Activated T-cell treated with anti-CD3 and anti-CD28 coated beads, Interleukin-2, amount 50 U/mL, for 4 hours (primary cell): ENCODE data around the gene NSD1. TPM values are rescaled to one million over a fixed set of nuclear protein-coding genes. Genes with fewer than 3 reads are reported as not detected.
"Not testable (repeated sequence)": the region's sequence is repeated elsewhere in the genome, so short reads cannot be mapped to it uniquely, and the experiment has no call there.

Experiments used
- ATAC-seq, 2 donors: fragments of 200-7000 bp; cut with Tn5 transposase; one replicate each; pipeline ENCODE4 v1.10.0; 2021
- DNase-seq: peaks from one replicate; pipeline ENCODE4 v3.0.0-alpha.2; 2020
- H3K27me3 Mint-ChIP-seq: one replicate; pipeline ENCODE4 v1.8.0; 2021; ENCODE audit warnings: low read depth, mixed read lengths
- H3K36me3 Mint-ChIP-seq: one replicate; pipeline ENCODE4 v1.8.0; 2022; ENCODE audit warnings: mixed read lengths; ENCODE audit not compliant: insufficient read depth
- H3K4me1 Mint-ChIP-seq: one replicate; pipeline ENCODE4 v1.8.0; 2021; ENCODE audit warnings: low read depth, mixed read lengths
- H3K4me3 Mint-ChIP-seq: one replicate; pipeline ENCODE4 v1.8.0; 2021; ENCODE audit warnings: mild to moderate bottlenecking, moderate library complexity, mixed read lengths
- H3K9me3 Mint-ChIP-seq: one replicate; pipeline ENCODE4 v1.8.0; 2021; ENCODE audit warnings: mixed read lengths
- total RNA-seq, 3 donors: library from RNA; stranded (reverse); gene quantifications; one replicate each; pipeline ENCODE4 v1.2.1, GENCODE V29; 2021

Gene NSD1
- total RNA-seq, 3 donors from 2014 or later, result 59.3 to 71.6 (median 67.6) TPM

GRCh38 chr5:177336603-177337494, 203.3 kb downstream of the NSD1 start:
- Mint-ChIP-seq H3K36me3 (peaks cover 48% of the 10 kb centered on the region), H3K27me3 (no peaks in the 10 kb centered on the region)

DNA sequence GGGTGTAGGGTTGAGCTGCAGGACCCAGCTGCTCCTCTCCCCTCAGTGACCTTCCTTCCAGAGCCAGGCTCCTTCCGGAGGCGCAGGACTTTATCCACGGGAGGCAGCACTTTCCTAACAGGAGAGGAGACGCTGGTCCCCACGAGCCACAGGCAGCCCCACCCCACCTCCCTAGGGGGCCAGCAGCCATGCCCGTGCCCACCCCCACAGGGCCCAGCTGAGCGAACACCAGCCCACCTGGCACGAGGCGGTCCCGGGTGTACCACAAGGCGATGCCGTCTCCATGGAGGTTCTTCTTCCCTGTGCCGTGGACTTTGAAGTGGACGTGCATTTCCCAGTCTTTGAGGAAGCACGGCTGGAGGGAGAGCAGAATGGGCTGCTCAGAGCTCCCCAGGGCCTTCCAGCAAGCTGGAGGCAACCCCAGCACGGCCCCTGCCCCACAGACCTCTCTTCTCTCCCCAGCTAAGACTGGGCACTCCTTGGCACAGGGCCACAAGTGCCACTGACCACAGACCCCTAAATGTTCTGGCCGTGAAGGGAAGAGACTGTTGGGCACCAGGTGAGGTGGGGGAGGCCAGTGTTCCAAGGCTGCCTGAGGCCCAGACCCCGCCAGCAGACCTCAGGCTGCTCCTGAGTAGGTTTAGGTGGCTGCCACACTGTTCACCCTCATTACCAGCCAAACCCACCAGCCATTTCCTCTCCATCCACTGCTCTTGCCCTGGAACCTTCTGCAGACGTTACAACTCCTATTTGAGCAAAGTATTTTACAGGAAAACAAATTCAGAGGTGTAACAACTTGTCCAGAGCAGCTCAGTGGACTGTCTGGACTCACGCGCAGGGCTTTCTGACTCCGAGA, 204.9 kb downstream of the NSD1 start:
- peaks cover 4% of the 10 kb centered on the region for H3K9me3 Mint-ChIP-seq

More at GRCh38 chr5:177336603-177337494, 203.3 kb downstream of the NSD1 start:
- ATAC-seq, result no peak
- Mint-ChIP-seq H3K4me1 (peaks cover 14% of the 10 kb centered on the region), H3K4me3 (no peak overlapping the region), H3K9me3 (peaks cover 4% of the 10 kb centered on the region)
- no peak for DNase-seq

DNA sequence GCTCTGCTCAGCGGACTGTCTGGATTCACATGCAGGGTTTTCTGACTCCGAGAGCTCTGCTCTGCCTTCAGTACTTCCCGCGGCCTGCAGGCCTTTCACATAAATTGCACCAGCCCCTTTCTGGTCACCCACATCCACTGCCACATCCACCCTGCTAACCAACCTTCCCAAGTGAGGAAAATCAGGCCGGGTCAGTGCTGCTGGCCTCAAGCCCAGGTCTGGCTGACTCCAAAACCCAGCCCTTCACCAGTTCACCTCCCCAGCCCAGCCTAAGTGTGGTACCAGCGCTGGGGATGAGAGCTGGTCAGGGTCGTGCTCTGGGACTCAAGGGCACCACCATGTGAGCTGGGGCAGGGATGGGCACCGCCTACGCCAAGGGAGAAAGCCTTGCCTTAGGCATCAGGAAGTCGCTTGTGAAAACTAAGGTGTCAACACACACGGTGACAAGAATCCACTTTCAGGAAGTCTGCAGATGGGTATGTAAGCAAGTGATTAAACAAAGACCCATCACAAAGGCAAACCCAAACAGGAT, 205.6 kb downstream of the NSD1 start:
- Mint-ChIP-seq H3K36me3 (peaks cover 41% of the 10 kb centered on the region), H3K27me3 (no peaks in the 10 kb centered on the region), H3K4me1 (peaks cover 16% of the 10 kb centered on the region), H3K9me3 (peaks cover 4% of the 10 kb centered on the region), H3K4me3 (no peak overlapping the region)
- ATAC-seq (no peak), DNase-seq (no peak)

More for the DNA sequence above, 204.9 kb downstream of the NSD1 start:
- ATAC-seq (no peak), DNase-seq (no peak)
- peaks cover 44% of the 10 kb centered on the region for H3K36me3 Mint-ChIP-seq
- H3K4me3 Mint-ChIP-seq, result no peak overlapping the region
- H3K4me1 Mint-ChIP-seq, result peaks cover 15% of the 10 kb centered on the region
- H3K27me3 Mint-ChIP-seq, result no peaks in the 10 kb centered on the region

- not testable (repeated sequence) for ATAC-seq
- H3K36me3 Mint-ChIP-seq, result peaks cover 30% of the 10 kb centered on the region
- H3K4me1 Mint-ChIP-seq, result peaks cover 31% of the 10 kb centered on the region
Observed at GRCh38 chr5:177343000-177343399, 209.4 kb downstream of the NSD1 start.

DNA sequence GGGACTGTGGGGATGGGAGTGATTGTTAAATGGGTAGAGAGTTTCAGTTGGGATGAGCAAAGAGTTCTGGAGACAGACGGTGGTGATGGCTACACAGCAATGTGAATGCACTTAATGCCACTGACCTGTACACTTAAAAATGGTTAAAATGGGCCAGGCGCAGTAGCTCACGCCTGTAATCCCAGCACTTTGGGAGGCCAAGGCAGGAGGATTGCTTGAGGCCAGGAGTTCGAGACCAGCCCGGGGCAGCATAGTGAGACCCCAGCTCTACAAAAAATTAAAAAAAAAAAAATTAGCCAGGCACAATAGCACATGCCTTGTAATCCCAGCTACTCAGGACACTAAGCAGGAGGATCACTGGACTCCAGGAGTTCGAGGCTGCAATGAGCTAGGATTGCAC, 210.2 kb downstream of the NSD1 start:
- Mint-ChIP-seq H3K4me1 (peaks cover 31% of the 10 kb centered on the region), H3K9me3 (peaks cover 4% of the 10 kb centered on the region), H3K4me3 (no peak overlapping the region), H3K27me3 (no peaks in the 10 kb centered on the region), H3K36me3 (peaks cover 30% of the 10 kb centered on the region)
- DNase-seq (no peak), ATAC-seq (no peak)

More at GRCh38 chr5:177343000-177343399, 209.4 kb downstream of the NSD1 start:
- H3K27me3 Mint-ChIP-seq, DNase-seq, H3K4me3 Mint-ChIP-seq, H3K9me3 Mint-ChIP-seq: not testable (repeated sequence)

- DNase-seq, result no peak
- Mint-ChIP-seq H3K4me1 (peaks cover 35% of the 10 kb centered on the region), H3K36me3 (peaks cover 31% of the 10 kb centered on the region), H3K27me3 (no peaks in the 10 kb centered on the region), H3K4me3 (no peak overlapping the region), H3K9me3 (peaks cover 1% of the 10 kb centered on the region)
- no peak for ATAC-seq
Observed at GRCh38 chr5:177344891-177345290, 211.3 kb downstream of the NSD1 start.

DNA sequence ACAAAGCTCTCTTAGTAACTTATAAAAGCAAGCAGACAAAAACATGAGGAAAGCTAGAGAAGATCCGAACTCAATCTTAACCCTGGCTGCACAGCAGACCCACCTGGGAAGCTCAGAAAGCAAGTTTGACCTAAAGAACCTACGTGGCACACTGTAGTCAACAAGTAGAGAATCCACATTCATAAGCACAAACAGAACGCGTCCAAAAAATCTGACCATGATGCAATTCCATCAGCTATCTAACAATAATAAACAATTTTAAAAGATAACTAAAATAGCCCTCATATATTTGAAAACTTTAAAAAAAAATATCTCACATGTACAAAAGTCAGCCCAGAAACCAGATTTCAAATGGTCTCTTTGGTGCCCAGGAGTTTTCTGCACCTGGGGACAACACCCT, 213.2 kb downstream of the NSD1 start:
- Mint-ChIP-seq H3K9me3 (no peaks in the 10 kb centered on the region), H3K4me1 (peaks cover 42% of the 10 kb centered on the region), H3K4me3 (peak overlapping the region; percentile 6), H3K27me3 (no peaks in the 10 kb centered on the region), H3K36me3 (peaks cover 24% of the 10 kb centered on the region)
- ATAC-seq (no peak), DNase-seq (no peak)

DNA sequence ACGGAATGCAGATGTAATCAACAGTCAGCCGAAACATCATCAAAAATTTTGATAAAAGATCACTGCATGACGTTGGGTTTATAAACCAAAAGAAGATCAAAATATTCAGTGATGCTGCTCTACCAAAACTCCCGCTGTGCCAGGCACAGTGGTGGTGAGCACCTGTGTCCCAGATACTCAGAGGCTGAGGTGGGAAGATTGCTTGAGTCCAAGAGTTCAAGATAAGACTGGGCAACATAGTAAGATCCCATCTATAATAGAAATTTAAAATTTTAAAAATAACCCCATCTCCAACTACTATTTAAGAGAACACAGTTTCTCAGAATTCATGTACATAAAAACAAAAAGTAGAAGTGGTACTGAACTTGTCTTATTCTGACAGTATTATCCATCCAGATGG, 214.1 kb downstream of the NSD1 start:
- Mint-ChIP-seq H3K4me1 (peaks cover 45% of the 10 kb centered on the region), H3K4me3 (no peak overlapping the region)

DNA sequence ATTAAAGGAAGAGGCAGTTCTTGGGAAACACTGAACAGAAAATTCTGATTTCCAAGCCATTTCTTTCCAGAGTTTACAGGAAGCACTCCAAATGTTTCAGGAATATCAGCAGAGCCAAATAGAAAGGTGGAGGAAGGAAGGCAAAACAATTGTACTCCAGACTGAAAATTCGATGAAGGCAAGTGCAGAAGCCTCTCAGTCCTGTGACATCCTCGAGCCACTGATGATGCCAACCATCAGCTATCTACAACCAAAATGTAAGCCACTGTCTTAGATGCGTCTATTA, 215.7 kb downstream of the NSD1 start:
- no peaks in the 10 kb centered on the region for H3K27me3 Mint-ChIP-seq
- no peaks in the 10 kb centered on the region for H3K9me3 Mint-ChIP-seq
- no peak for DNase-seq
- H3K36me3 Mint-ChIP-seq, result peaks cover 20% of the 10 kb centered on the region
- H3K4me3 Mint-ChIP-seq, result peak overlapping the region; percentile 97
- no peak for ATAC-seq
- H3K4me1 Mint-ChIP-seq, result peaks cover 43% of the 10 kb centered on the region

More for the DNA sequence above, 214.1 kb downstream of the NSD1 start:
- H3K9me3 Mint-ChIP-seq, result no peaks in the 10 kb centered on the region
- peaks cover 22% of the 10 kb centered on the region for H3K36me3 Mint-ChIP-seq
- ATAC-seq, result no peak
- H3K27me3 Mint-ChIP-seq, result no peaks in the 10 kb centered on the region
- no peak for DNase-seq

DNA sequence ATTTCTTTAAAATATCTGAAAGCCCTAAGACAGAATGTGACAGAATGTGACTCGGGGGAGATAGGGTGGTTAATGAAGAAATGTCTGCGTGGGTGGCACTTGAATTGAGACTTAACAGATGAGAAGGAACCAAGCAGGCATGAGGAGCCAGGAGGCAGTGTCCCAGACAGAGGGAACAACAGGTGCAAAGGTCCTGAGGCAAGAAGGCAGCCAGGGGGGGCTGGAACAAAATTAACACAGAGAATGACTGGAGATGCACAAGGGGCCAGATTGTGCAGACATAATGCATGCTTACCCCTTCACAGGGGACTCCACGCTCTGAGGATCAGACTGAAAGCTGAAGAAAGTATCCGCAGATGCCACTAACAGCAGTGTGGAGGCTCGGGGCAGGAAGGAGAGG, 216.2 kb downstream of the NSD1 start:
- Mint-ChIP-seq H3K4me3 (peak overlapping the region; percentile 97), H3K27me3 (no peaks in the 10 kb centered on the region), H3K36me3 (peaks cover 20% of the 10 kb centered on the region), H3K4me1 (peaks cover 47% of the 10 kb centered on the region), H3K9me3 (no peaks in the 10 kb centered on the region)
- ATAC-seq, result no peak
- DNase-seq, result no peak

Other genes starting within 250 kb of the NSD1 start
- under 1 TPM in 2 of 3 donors, not detected in 1; 0.19 to 0.61 TPM for gene HK3, start 234.4 kb upstream of the NSD1 start, total RNA-seq
- gene UIMC1, start 127.0 kb upstream of the NSD1 start, total RNA-seq, result 10 to 100 TPM; 51.7 to 64.2 (median 57.1) TPM
- gene ZNF346, start 111.1 kb upstream of the NSD1 start, total RNA-seq, result 10 to 100 TPM; 18.7 to 21.7 (median 21.3) TPM
- gene FGFR4, start 46.9 kb upstream of the NSD1 start, total RNA-seq, result 1 to 10 TPM in 2 of 3 donors, under 1 TPM in 1; 0.98 to 3.5 (median 2.7) TPM
- gene RAB24, start 169.9 kb downstream of the NSD1 start, total RNA-seq, result 10 to 100 TPM; 26.3 to 29.8 (median 27.5) TPM
- 100 to 1,000 TPM; 293 to 372 (median 302) TPM for gene PRELID1, start 170.0 kb downstream of the NSD1 start, total RNA-seq
- 1 to 10 TPM; 3.7 to 5.1 (median 4.3) TPM for gene MXD3, start 178.1 kb downstream of the NSD1 start, total RNA-seq
- gene LMAN2, start 217.9 kb downstream of the NSD1 start, total RNA-seq, result 100 to 1,000 TPM; 120 to 129 (median 127) TPM
- gene RGS14, start 224.2 kb downstream of the NSD1 start, total RNA-seq, result 10 to 100 TPM; 43.7 to 62.3 (median 46.2) TPM